22Rv1 (cell line): ENCODE results near the gene PPP2R5C.

Experiments
- ZFX ChIP-seq: fragments of 450-650 bp; IDR thresholded peaks from 2 replicates; pipeline ENCODE4 v1.6.1; 2017; ENCODE audit warnings: antibody characterized with exemption, borderline replicate concordance
- TF ChIP-seq, protein P1 (sequence below): fragments of 450-650 bp; IDR thresholded peaks from 2 replicates; pipeline ENCODE4 v1.5.1; 2017; ENCODE audit warnings: mild to moderate bottlenecking

DNA sequence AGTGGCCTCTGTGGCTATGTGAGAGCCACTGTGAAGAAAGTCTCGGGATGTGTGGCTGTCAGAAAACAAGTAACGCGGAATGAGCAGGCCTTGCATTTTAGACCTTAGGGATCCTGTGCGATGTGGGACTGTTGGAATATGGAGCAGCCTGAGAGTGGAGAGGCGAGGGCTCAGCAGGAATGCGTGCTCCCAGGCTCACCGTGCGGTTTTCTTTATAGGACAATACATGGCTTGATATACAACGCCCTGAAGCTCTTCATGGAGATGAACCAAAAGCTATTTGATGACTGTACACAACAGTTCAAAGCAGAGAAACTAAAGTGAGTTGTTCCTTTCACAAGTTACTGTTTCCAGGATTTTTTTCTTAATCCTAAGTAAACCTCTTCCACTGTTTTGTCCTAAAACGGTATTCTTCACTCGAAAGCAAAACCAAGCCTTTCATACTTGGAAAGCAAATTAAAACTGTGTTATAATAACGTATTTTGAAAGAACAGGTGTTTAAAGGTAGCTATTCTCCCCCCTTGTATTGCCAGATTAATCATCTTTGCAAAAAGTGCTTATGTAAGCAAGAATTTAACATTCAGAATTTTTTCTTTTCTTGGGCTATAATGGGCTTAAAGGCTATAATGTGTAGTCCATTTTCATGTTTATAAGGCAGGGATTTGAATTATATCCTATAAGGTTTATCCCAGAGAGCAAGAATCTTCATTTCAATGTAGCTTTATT, 148.0 kb downstream of the PPP2R5C start:
- TF ChIP-seq, protein P1, sequence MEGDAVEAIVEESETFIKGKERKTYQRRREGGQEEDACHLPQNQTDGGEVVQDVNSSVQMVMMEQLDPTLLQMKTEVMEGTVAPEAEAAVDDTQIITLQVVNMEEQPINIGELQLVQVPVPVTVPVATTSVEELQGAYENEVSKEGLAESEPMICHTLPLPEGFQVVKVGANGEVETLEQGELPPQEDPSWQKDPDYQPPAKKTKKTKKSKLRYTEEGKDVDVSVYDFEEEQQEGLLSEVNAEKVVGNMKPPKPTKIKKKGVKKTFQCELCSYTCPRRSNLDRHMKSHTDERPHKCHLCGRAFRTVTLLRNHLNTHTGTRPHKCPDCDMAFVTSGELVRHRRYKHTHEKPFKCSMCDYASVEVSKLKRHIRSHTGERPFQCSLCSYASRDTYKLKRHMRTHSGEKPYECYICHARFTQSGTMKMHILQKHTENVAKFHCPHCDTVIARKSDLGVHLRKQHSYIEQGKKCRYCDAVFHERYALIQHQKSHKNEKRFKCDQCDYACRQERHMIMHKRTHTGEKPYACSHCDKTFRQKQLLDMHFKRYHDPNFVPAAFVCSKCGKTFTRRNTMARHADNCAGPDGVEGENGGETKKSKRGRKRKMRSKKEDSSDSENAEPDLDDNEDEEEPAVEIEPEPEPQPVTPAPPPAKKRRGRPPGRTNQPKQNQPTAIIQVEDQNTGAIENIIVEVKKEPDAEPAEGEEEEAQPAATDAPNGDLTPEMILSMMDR: no peak
- no peak for TF ChIP-seq ZFX
